A673 (cell line): Measurements from ENCODE around the gene CAMSAP1.

Experiments used
- EZH2 ChIP-seq: fragments of 200-600 bp; sonication (generic); IDR thresholded peaks from 2 replicates; pipeline ENCODE4 v1.6.1; 2017; ENCODE audit warnings: borderline replicate concordance, low read depth, mild to moderate bottlenecking, mixed read lengths, antibody characterized with exemption, low read length; ENCODE audit not compliant: poor library complexity, severe bottlenecking
- TF ChIP-seq, protein P1 (sequence below): fragments of 300-800, 200-600 bp; sonication (generic); conservative IDR thresholded peaks from 2 replicates; pipeline ENCODE4 v1.5.1; 2017; ENCODE audit warnings: low read depth, mild to moderate bottlenecking, antibody characterized with exemption, low read length, moderate library complexity, mixed read lengths

GRCh38 chr9:135811801-135812200 lies 95.5 kb downstream of the CAMSAP1 start:
- TF ChIP-seq, protein P1, sequence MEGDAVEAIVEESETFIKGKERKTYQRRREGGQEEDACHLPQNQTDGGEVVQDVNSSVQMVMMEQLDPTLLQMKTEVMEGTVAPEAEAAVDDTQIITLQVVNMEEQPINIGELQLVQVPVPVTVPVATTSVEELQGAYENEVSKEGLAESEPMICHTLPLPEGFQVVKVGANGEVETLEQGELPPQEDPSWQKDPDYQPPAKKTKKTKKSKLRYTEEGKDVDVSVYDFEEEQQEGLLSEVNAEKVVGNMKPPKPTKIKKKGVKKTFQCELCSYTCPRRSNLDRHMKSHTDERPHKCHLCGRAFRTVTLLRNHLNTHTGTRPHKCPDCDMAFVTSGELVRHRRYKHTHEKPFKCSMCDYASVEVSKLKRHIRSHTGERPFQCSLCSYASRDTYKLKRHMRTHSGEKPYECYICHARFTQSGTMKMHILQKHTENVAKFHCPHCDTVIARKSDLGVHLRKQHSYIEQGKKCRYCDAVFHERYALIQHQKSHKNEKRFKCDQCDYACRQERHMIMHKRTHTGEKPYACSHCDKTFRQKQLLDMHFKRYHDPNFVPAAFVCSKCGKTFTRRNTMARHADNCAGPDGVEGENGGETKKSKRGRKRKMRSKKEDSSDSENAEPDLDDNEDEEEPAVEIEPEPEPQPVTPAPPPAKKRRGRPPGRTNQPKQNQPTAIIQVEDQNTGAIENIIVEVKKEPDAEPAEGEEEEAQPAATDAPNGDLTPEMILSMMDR = no peak
- no peak for TF ChIP-seq EZH2
